Activated B cell treated with CpG ODN at 0.5 μM for 24 hours (primary cell): ENCODE data around the gene LTBP2. TPM values are rescaled to one million over a fixed set of nuclear protein-coding genes. Genes with fewer than 3 reads are reported as not detected.

Experiments
- ATAC-seq: fragments of 200-7000 bp; cut with Tn5 transposase; one replicate; pipeline ENCODE4 v1.10.0; 2021; ENCODE audit warnings: low read depth, mild to moderate bottlenecking, moderate library complexity
- CTCF ChIA-PET: fragments of 350-600 bp; sonication (Branson Sonifier 250); formaldehyde crosslinking; loops from one replicate; lab custom pipeline; 2021; ENCODE audit warnings: antibody characterized with exemption; lab: Charles Lee
- POLR2A ChIA-PET: fragments of 350-600 bp; sonication (Branson Sonifier 250); formaldehyde crosslinking; loops from one replicate; lab custom pipeline; 2021; ENCODE audit warnings: antibody characterized with exemption; lab: Charles Lee
- DNase-seq: peaks from one replicate; pipeline ENCODE4 v3.0.0; 2022
- H3K27ac Mint-ChIP-seq: one replicate; pipeline ENCODE4 v1.8.0; 2020; ENCODE audit warnings: mixed read lengths
- H3K27me3 Mint-ChIP-seq: one replicate; pipeline ENCODE4 v1.8.0; 2021; ENCODE audit warnings: mixed read lengths
- H3K36me3 Mint-ChIP-seq: one replicate; pipeline ENCODE4 v1.8.0; 2021; ENCODE audit warnings: low read depth, mixed read lengths
- H3K4me1 Mint-ChIP-seq: one replicate; pipeline ENCODE4 v1.8.0; 2021; ENCODE audit warnings: mixed read lengths
- H3K4me3 Mint-ChIP-seq: one replicate; pipeline ENCODE4 v1.8.0; 2020; ENCODE audit warnings: mild to moderate bottlenecking, mixed read lengths
- H3K9me3 Mint-ChIP-seq: one replicate; pipeline ENCODE4 v1.8.0; 2020; ENCODE audit warnings: mixed read lengths
- CTCF ChIP-seq: fragments of 200-600 bp; IDR thresholded peaks from one replicate; pipeline ENCODE4 v1.8.0; 2022; ENCODE audit warnings: antibody characterized with exemption, mild to moderate bottlenecking
- intact Hi-C: fragments of 100-400 bp; cut with micrococcal nuclease; formaldehyde crosslinking; loops from one replicate; pipeline ENCODE4 v1.15.1; 2024
- total RNA-seq: library from RNA; stranded (reverse); gene quantifications from 2 replicates; pipeline ENCODE4 v1.2.3, GENCODE V29; 2022

Gene LTBP2
- total RNA-seq, 1 donor from 2014 or later = 0.11 TPM

- no peaks in the 10 kb centered on the region for H3K9me3 Mint-ChIP-seq
- ATAC-seq (no peak), DNase-seq (no peak)
- peaks cover 10% of the 10 kb centered on the region for H3K36me3 Mint-ChIP-seq
- TF ChIP-seq CTCF = no peak
- no peaks in the 10 kb centered on the region for H3K4me1 Mint-ChIP-seq
- H3K27ac Mint-ChIP-seq = no peak overlapping the region
- peaks cover 3% of the 10 kb centered on the region for H3K27me3 Mint-ChIP-seq
- H3K4me3 Mint-ChIP-seq = no peak overlapping the region
- POLR2A ChIA-PET = interaction anchor here (0.6 kb wide), 1 partner anchor 18 kb away, joined by 6 read pairs; no protein-coding TSS in a partner anchor
- CTCF ChIA-PET = no interaction called here
- intact Hi-C loops = no loop called here
Measured at GRCh38 chr14:74650927-74651686, 39.1 kb upstream of the LTBP2 start.

- ChIA-PET POLR2A (no interaction called here), CTCF (no interaction called here)
- DNase-seq = no peak
Measured at GRCh38 chr14:74649673-74650072, 37.6 kb upstream of the LTBP2 start.

GRCh38 chr14:74649167-74649566 lies 37.1 kb upstream of the LTBP2 start:
- no peak for TF ChIP-seq CTCF
- DNase-seq = no peak
- Mint-ChIP-seq H3K27ac (no peak overlapping the region), H3K36me3 (no peaks in the 10 kb centered on the region), H3K9me3 (no peaks in the 10 kb centered on the region), H3K4me3 (no peak overlapping the region), H3K27me3 (peaks cover 7% of the 10 kb centered on the region), H3K4me1 (no peaks in the 10 kb centered on the region)
- ChIA-PET CTCF (interaction anchor here (1.1 kb wide), 1 partner anchor 40 kb away, joined by 3 read pairs; no protein-coding TSS in a partner anchor), POLR2A (no interaction called here)
- no peak for ATAC-seq
- intact Hi-C loops = no loop called here

More at GRCh38 chr14:74649673-74650072, 37.6 kb upstream of the LTBP2 start:
- peaks cover 7% of the 10 kb centered on the region for H3K27me3 Mint-ChIP-seq
- no peaks in the 10 kb centered on the region for H3K4me1 Mint-ChIP-seq
- TF ChIP-seq CTCF = no peak
- H3K36me3 Mint-ChIP-seq = no peaks in the 10 kb centered on the region
- no peak for ATAC-seq
- H3K27ac Mint-ChIP-seq = no peak overlapping the region
- H3K4me3 Mint-ChIP-seq = no peak overlapping the region
- H3K9me3 Mint-ChIP-seq = no peaks in the 10 kb centered on the region
- intact Hi-C loops = no loop called here

- Mint-ChIP-seq H3K27ac (no peak overlapping the region), H3K9me3 (no peaks in the 10 kb centered on the region), H3K27me3 (peaks cover 7% of the 10 kb centered on the region), H3K36me3 (no peaks in the 10 kb centered on the region), H3K4me1 (no peaks in the 10 kb centered on the region), H3K4me3 (no peak overlapping the region)
- no peak for TF ChIP-seq CTCF
- CTCF ChIA-PET = interaction anchor here (1.1 kb wide), 1 partner anchor 40 kb away, joined by 3 read pairs; no protein-coding TSS in a partner anchor
- DNase-seq (no peak), ATAC-seq (no peak)
- intact Hi-C loops = no loop called here
- POLR2A ChIA-PET = no interaction called here
Measured at GRCh38 chr14:74648601-74649000, 36.6 kb upstream of the LTBP2 start.

- H3K9me3 Mint-ChIP-seq = no peaks in the 10 kb centered on the region
- H3K27ac Mint-ChIP-seq = no peak overlapping the region
- no peak for ATAC-seq
- no peaks in the 10 kb centered on the region for H3K4me1 Mint-ChIP-seq
- peaks cover 7% of the 10 kb centered on the region for H3K27me3 Mint-ChIP-seq
- TF ChIP-seq CTCF = no peak
- H3K36me3 Mint-ChIP-seq = no peaks in the 10 kb centered on the region
- intact Hi-C loops = no loop called here
- ChIA-PET POLR2A (no interaction called here), CTCF (interaction anchor here (1.1 kb wide), 1 partner anchor 39 kb away, joined by 3 read pairs; no protein-coding TSS in a partner anchor)
- no peak overlapping the region for H3K4me3 Mint-ChIP-seq
- DNase-seq = no peak
Measured at GRCh38 chr14:74647678-74648461, 35.8 kb upstream of the LTBP2 start.
